ENCODE results near the gene NEDD4.

GRCh38 chr15:55970286-55970685 lies 23.1 kb downstream of the NEDD4 start:
- TF ChIP-seq CTCF (IDR thresholded peaks at IDR 0.05; ENCODE audit: poor library complexity, severe bottlenecking), result no peak
- TF ChIP-seq EZH2 (IDR thresholded peaks at IDR 0.05; ENCODE audit: borderline replicate concordance, insufficient read depth, low read length, poor library complexity, severe bottlenecking), result no peak
- no peak for TF ChIP-seq POLR2AphosphoS5 (IDR thresholded peaks at IDR 0.05)
- no peak for TF ChIP-seq REST (IDR thresholded peaks at IDR 0.05; ENCODE audit: borderline replicate concordance)
- no peak for TF ChIP-seq RAD21 (conservative IDR thresholded peaks at IDR 0.05)
- TF ChIP-seq TAF1 (IDR thresholded peaks at IDR 0.05; ENCODE audit: low read depth), result no peak

Measured in neural cell (in vitro differentiated cells).